ENCODE data around the gene PPP2R2B. TPM values are rescaled to one million over a fixed set of nuclear protein-coding genes. Genes with fewer than 3 reads are reported as not detected.
A peak's percentile ranks its signal among the peaks of the same experiment; 100 is the strongest.

Gene PPP2R2B
- total RNA-seq, 3 donors from 2014 or later (not counting 1 experiment from before 2014, with no cell fraction given), result 44.9 to 68.3 (median 63.7) TPM

GRCh38 chr5:146778261-146778660, 100.3 kb downstream of the PPP2R2B start:
- ATAC-seq (no peak), DNase-seq (no peak)
- H3K27ac Mint-ChIP-seq, result peak overlapping the region; percentile 14 to 41
- Histone ChIP-seq H3K9me3 (ENCODE audit: control insufficient read depth, insufficient read depth, low read length) (peaks cover 3% of the 10 kb centered on the region), H3K27ac (ENCODE audit: low read length) (no peak overlapping the region), H3K4me3 (ENCODE audit: low read length) (no peak overlapping the region), H3K27me3 (ENCODE audit: control insufficient read depth, insufficient read depth, low read length) (no peaks in the 10 kb centered on the region), H3K36me3 (ENCODE audit: control insufficient read depth, insufficient read depth, low read length) (no peaks in the 10 kb centered on the region), H3K4me1 (ENCODE audit: control insufficient read depth, insufficient read depth, low read length) (no peaks in the 10 kb centered on the region)
- no peak overlapping the region for H3K4me3 Mint-ChIP-seq
- intact Hi-C loops (cut with micrococcal nuclease), result no loop called here
- no peaks in the 10 kb centered on the region for H3K9me3 Mint-ChIP-seq
- H3K36me3 Mint-ChIP-seq, result no peaks in the 10 kb centered on the region
- TF ChIP-seq CTCF (IDR thresholded peaks at IDR 0.05), result no peak
- H3K27me3 Mint-ChIP-seq (ENCODE audit: low read depth in 2 of 2), result no peaks in the 10 kb centered on the region
- H3K4me1 Mint-ChIP-seq, result peaks cover 34 to 42% of the 10 kb centered on the region in 2 donors

DNA sequence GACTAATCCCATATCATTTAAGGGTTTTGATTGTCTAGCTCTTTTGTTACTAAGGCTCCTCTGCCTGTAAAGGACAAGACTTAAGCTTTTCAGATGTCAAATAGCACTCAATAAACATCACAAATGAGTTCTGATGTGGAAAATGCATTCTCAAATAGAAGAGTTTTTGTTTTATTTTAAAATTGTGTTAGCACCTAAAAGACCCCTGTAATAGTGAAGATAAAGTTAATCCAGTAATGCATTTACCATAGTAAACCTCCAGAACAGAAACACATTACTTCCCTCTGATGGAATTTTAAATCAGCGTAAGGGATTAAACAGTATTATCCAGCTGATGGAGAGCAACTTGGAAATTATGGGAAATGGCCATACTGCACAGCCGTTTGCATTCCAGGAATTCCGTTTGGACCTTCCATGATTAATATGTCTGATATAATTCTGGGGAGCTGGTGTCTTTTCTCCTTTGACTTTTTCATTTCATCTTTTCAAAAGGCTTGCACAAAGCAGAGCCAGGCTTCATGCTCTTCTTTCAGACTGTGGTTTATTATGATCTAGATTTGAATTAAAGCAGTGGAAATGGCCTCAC, 105.6 kb downstream of the PPP2R2B start:
- Histone ChIP-seq H3K4me1 (ENCODE audit: control insufficient read depth, insufficient read depth, low read length) (no peaks in the 10 kb centered on the region), H3K9me3 (ENCODE audit: control insufficient read depth, insufficient read depth, low read length) (no peaks in the 10 kb centered on the region), H3K27ac (ENCODE audit: low read length) (no peak overlapping the region), H3K4me3 (ENCODE audit: low read length) (no peak overlapping the region), H3K27me3 (ENCODE audit: control insufficient read depth, insufficient read depth, low read length) (no peaks in the 10 kb centered on the region), H3K36me3 (ENCODE audit: control insufficient read depth, insufficient read depth, low read length) (no peaks in the 10 kb centered on the region)
- intact Hi-C loops (cut with micrococcal nuclease), result no loop called here
- DNase-seq (no peak), ATAC-seq (no peak)
- Mint-ChIP-seq H3K4me3 (no peak overlapping the region), H3K27me3 (ENCODE audit: low read depth in 2 of 2) (no peaks in the 10 kb centered on the region), H3K36me3 (no peaks in the 10 kb centered on the region), H3K4me1 (peaks cover 24% of the 10 kb centered on the region in 2 donors), H3K9me3 (no peaks in the 10 kb centered on the region), H3K27ac (no peak overlapping the region)
- 100% methylated on average over 3 of the region's 3 CpGs for WGBS (ENCODE audit: insufficient coverage)
- TF ChIP-seq CTCF (IDR thresholded peaks at IDR 0.05), result no peak

GRCh38 chr5:146770980-146771379, 107.6 kb downstream of the PPP2R2B start:
- H3K27ac ChIP-seq (ENCODE audit: low read length), result no peak overlapping the region

More at GRCh38 chr5:146770980-146771379, 107.6 kb downstream of the PPP2R2B start:
- Histone ChIP-seq H3K9me3 (ENCODE audit: control insufficient read depth, insufficient read depth, low read length) (no peaks in the 10 kb centered on the region), H3K36me3 (ENCODE audit: control insufficient read depth, insufficient read depth, low read length) (no peaks in the 10 kb centered on the region), H3K27me3 (ENCODE audit: control insufficient read depth, insufficient read depth, low read length) (no peaks in the 10 kb centered on the region), H3K4me1 (ENCODE audit: control insufficient read depth, insufficient read depth, low read length) (peaks cover 3% of the 10 kb centered on the region), H3K4me3 (ENCODE audit: low read length) (no peak overlapping the region)
- Mint-ChIP-seq H3K27ac (no peak overlapping the region), H3K4me1 (peaks cover 27 to 33% of the 10 kb centered on the region in 2 donors), H3K36me3 (no peaks in the 10 kb centered on the region), H3K9me3 (no peaks in the 10 kb centered on the region), H3K4me3 (no peak overlapping the region), H3K27me3 (ENCODE audit: low read depth in 2 of 2) (no peaks in the 10 kb centered on the region)
- 100% methylated on average over 2 of the region's 3 CpGs for WGBS (ENCODE audit: insufficient coverage)
- DNase-seq (no peak), ATAC-seq (no peak)
- no peak for TF ChIP-seq CTCF (IDR thresholded peaks at IDR 0.05)
- intact Hi-C loops (cut with micrococcal nuclease), result no loop called here

Measured in natural killer cell (primary cell).